Measurements from ENCODE around the gene TBL3. TPM values are rescaled to one million over a fixed set of nuclear protein-coding genes. Genes with fewer than 3 reads are reported as not detected.

The TBL3 gene
- polyA plus RNA-seq, 1 donor from 2014 or later, result 21.4 TPM

GRCh38 chr16:2001035-2001434, 29.2 kb downstream of the TBL3 start:
- peaks cover 7% of the 10 kb centered on the region for H3K79me2 ChIP-seq (replicated peaks; ENCODE audit: insufficient read depth, low read length)
- H3K9me3 ChIP-seq (ENCODE audit: low read length), result no peaks in the 10 kb centered on the region
- TF ChIP-seq TAF1 (IDR thresholded peaks at IDR 0.05; ENCODE audit: low read depth) (no peak), RAD21 (conservative IDR thresholded peaks at IDR 0.05) (no peak), MXI1 (conservative IDR thresholded peaks at IDR 0.05; ENCODE audit: poor library complexity, severe bottlenecking) (no peak), EZH2 (IDR thresholded peaks at IDR 0.05; ENCODE audit: borderline replicate concordance, insufficient read depth, low read length, poor library complexity, severe bottlenecking) (no peak), EP300 (conservative IDR thresholded peaks at IDR 0.05; ENCODE audit: poor library complexity, severe bottlenecking) (no peak), POLR2AphosphoS5 (IDR thresholded peaks at IDR 0.05) (no peak), SMC3 (conservative IDR thresholded peaks at IDR 0.05; ENCODE audit: poor library complexity) (no peak)
- TF ChIP-seq, protein P1, sequence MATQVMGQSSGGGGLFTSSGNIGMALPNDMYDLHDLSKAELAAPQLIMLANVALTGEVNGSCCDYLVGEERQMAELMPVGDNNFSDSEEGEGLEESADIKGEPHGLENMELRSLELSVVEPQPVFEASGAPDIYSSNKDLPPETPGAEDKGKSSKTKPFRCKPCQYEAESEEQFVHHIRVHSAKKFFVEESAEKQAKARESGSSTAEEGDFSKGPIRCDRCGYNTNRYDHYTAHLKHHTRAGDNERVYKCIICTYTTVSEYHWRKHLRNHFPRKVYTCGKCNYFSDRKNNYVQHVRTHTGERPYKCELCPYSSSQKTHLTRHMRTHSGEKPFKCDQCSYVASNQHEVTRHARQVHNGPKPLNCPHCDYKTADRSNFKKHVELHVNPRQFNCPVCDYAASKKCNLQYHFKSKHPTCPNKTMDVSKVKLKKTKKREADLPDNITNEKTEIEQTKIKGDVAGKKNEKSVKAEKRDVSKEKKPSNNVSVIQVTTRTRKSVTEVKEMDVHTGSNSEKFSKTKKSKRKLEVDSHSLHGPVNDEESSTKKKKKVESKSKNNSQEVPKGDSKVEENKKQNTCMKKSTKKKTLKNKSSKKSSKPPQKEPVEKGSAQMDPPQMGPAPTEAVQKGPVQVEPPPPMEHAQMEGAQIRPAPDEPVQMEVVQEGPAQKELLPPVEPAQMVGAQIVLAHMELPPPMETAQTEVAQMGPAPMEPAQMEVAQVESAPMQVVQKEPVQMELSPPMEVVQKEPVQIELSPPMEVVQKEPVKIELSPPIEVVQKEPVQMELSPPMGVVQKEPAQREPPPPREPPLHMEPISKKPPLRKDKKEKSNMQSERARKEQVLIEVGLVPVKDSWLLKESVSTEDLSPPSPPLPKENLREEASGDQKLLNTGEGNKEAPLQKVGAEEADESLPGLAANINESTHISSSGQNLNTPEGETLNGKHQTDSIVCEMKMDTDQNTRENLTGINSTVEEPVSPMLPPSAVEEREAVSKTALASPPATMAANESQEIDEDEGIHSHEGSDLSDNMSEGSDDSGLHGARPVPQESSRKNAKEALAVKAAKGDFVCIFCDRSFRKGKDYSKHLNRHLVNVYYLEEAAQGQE (IDR thresholded peaks at IDR 0.05; ENCODE audit: borderline replicate concordance), result no peak
- TF ChIP-seq, protein P2, sequence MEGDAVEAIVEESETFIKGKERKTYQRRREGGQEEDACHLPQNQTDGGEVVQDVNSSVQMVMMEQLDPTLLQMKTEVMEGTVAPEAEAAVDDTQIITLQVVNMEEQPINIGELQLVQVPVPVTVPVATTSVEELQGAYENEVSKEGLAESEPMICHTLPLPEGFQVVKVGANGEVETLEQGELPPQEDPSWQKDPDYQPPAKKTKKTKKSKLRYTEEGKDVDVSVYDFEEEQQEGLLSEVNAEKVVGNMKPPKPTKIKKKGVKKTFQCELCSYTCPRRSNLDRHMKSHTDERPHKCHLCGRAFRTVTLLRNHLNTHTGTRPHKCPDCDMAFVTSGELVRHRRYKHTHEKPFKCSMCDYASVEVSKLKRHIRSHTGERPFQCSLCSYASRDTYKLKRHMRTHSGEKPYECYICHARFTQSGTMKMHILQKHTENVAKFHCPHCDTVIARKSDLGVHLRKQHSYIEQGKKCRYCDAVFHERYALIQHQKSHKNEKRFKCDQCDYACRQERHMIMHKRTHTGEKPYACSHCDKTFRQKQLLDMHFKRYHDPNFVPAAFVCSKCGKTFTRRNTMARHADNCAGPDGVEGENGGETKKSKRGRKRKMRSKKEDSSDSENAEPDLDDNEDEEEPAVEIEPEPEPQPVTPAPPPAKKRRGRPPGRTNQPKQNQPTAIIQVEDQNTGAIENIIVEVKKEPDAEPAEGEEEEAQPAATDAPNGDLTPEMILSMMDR (IDR thresholded peaks at IDR 0.05; ENCODE audit: poor library complexity, severe bottlenecking), result no peak
- H3F3A ChIP-seq (ENCODE audit: insufficient read depth, low read length, poor library complexity, severe bottlenecking), result no peaks in the 10 kb centered on the region
- no peaks in the 10 kb centered on the region for H4K20me1 ChIP-seq (ENCODE audit: insufficient read depth)
- H3K36me3 ChIP-seq (ENCODE audit: insufficient read depth, low read length), result no peaks in the 10 kb centered on the region
- no peaks in the 10 kb centered on the region for H3K27me3 ChIP-seq (ENCODE audit: insufficient read depth, low read depth, low read length)
- H3K4me3 ChIP-seq (ENCODE audit: low read length), result no peak overlapping the region
- H2AFZ ChIP-seq (ENCODE audit: low read depth, low read length), result no peak overlapping the region
- H3K4me2 ChIP-seq (ENCODE audit: low read length), result no peak overlapping the region
- H3K9ac ChIP-seq (ENCODE audit: low read length), result no peak overlapping the region
- H3K9me2 ChIP-seq (ENCODE audit: insufficient read depth, low read length), result no peaks in the 10 kb centered on the region
- no peak overlapping the region for H3K27ac ChIP-seq (ENCODE audit: low read length)

GRCh38 chr16:2001456-2002355, 29.9 kb downstream of the TBL3 start:
- Histone ChIP-seq H3K79me2 (replicated peaks; ENCODE audit: insufficient read depth, low read length) (peaks cover 13% of the 10 kb centered on the region), H2AFZ (ENCODE audit: low read depth, low read length) (no peak overlapping the region), H4K20me1 (ENCODE audit: insufficient read depth) (no peaks in the 10 kb centered on the region), H3F3A (ENCODE audit: insufficient read depth, low read length, poor library complexity, severe bottlenecking) (no peaks in the 10 kb centered on the region), H3K27ac (ENCODE audit: low read length) (no peak overlapping the region), H3K9me2 (ENCODE audit: insufficient read depth, low read length) (no peaks in the 10 kb centered on the region), H3K4me3 (ENCODE audit: low read length) (no peak overlapping the region), H3K4me2 (ENCODE audit: low read length) (no peak overlapping the region), H3K36me3 (ENCODE audit: insufficient read depth, low read length) (no peaks in the 10 kb centered on the region), H3K9me3 (ENCODE audit: low read length) (no peaks in the 10 kb centered on the region), H3K9ac (ENCODE audit: low read length) (no peak overlapping the region), H3K27me3 (ENCODE audit: insufficient read depth, low read depth, low read length) (no peaks in the 10 kb centered on the region)
- TF ChIP-seq, protein P1 (IDR thresholded peaks at IDR 0.05; ENCODE audit: borderline replicate concordance), result no peak

All from neural cell (in vitro differentiated cells).